Measurements from ENCODE around the gene LSM3. TPM values are rescaled to one million over a fixed set of nuclear protein-coding genes. Genes with fewer than 3 reads are reported as not detected.
"Not testable (repeated sequence)": the region's sequence is repeated elsewhere in the genome, so short reads cannot be mapped to it uniquely, and the experiment has no call there.

The LSM3 gene
- total RNA-seq, 1 experiment from 2014 or later = 10.2 TPM

GRCh38 chr3:14223595-14223994 lies 45.0 kb downstream of the LSM3 start:
- Mint-ChIP-seq H3K36me3 (ENCODE audit: insufficient read depth, unreplicated experiment) (peaks cover 10% of the 10 kb centered on the region), H3K27ac (ENCODE audit: low read depth, unreplicated experiment) (no peak overlapping the region), H3K4me1 (ENCODE audit: insufficient read depth, unreplicated experiment) (peaks cover 5% of the 10 kb centered on the region), H3K9me3 (ENCODE audit: unreplicated experiment) (peaks cover 27% of the 10 kb centered on the region), H3K27me3 (ENCODE audit: insufficient read depth, unreplicated experiment) (no peaks in the 10 kb centered on the region), H3K4me3 (ENCODE audit: unreplicated experiment) (no peak overlapping the region)
- no peak for TF ChIP-seq CTCF (IDR thresholded peaks at IDR 0.05; ENCODE audit: unreplicated experiment)
- BruUV-seq (replicated peaks) = no TSS peak
- DNase-seq (ENCODE audit: unreplicated experiment) = no peak
- intact Hi-C loops (cut with micrococcal nuclease) = no loop called here
- CTCF ChIA-PET = interaction anchor here (1.1 to 2.5 kb wide), 3 partner anchors 9 to 313 kb away, joined by 3 to 16 read pairs (median 4); no protein-coding TSS in a partner anchor
- POLR2A ChIA-PET = interaction anchor here (0.8 to 1.2 kb wide), 2 partner anchors 12 to 13 kb away, joined by 3 to 4 read pairs; no protein-coding TSS in a partner anchor

- H3K27ac Mint-ChIP-seq (ENCODE audit: low read depth, unreplicated experiment) = no peak overlapping the region
- peaks cover 10% of the 10 kb centered on the region for H3K36me3 Mint-ChIP-seq (ENCODE audit: insufficient read depth, unreplicated experiment)
- ChIA-PET POLR2A (no interaction called here), CTCF (interaction anchor here (0.8 kb wide), 1 partner anchor 24 kb away, joined by 4 read pairs; no protein-coding TSS in a partner anchor)
- peaks cover 25% of the 10 kb centered on the region for H3K9me3 Mint-ChIP-seq (ENCODE audit: unreplicated experiment)
- no peak overlapping the region for H3K4me3 Mint-ChIP-seq (ENCODE audit: unreplicated experiment)
- H3K27me3 Mint-ChIP-seq (ENCODE audit: insufficient read depth, unreplicated experiment) = no peaks in the 10 kb centered on the region
- DNase-seq (ENCODE audit: unreplicated experiment) = no peak
- no TSS peak for BruUV-seq (replicated peaks)
- TF ChIP-seq CTCF (IDR thresholded peaks at IDR 0.05; ENCODE audit: unreplicated experiment) = no peak
- intact Hi-C loops (cut with micrococcal nuclease) = no loop called here
- peaks cover 5% of the 10 kb centered on the region for H3K4me1 Mint-ChIP-seq (ENCODE audit: insufficient read depth, unreplicated experiment)
Measured at GRCh38 chr3:14224895-14225294, 46.3 kb downstream of the LSM3 start.

- H3K4me3 Mint-ChIP-seq (ENCODE audit: unreplicated experiment) = no peak overlapping the region
Measured at GRCh38 chr3:14225421-14225820, 46.8 kb downstream of the LSM3 start.

GRCh38 chr3:14226351-14226750 lies 47.7 kb downstream of the LSM3 start:
- peaks cover 14% of the 10 kb centered on the region for H3K9me3 Mint-ChIP-seq (ENCODE audit: unreplicated experiment)
- BruUV-seq (replicated peaks); intact Hi-C loops (cut with micrococcal nuclease); H3K4me1 Mint-ChIP-seq (ENCODE audit: insufficient read depth, unreplicated experiment); H3K4me3 Mint-ChIP-seq (ENCODE audit: unreplicated experiment); CTCF ChIA-PET; DNase-seq (ENCODE audit: unreplicated experiment); H3K27ac Mint-ChIP-seq (ENCODE audit: low read depth, unreplicated experiment); H3K36me3 Mint-ChIP-seq (ENCODE audit: insufficient read depth, unreplicated experiment); H3K27me3 Mint-ChIP-seq (ENCODE audit: insufficient read depth, unreplicated experiment); POLR2A ChIA-PET: not testable (repeated sequence)

More at GRCh38 chr3:14225421-14225820, 46.8 kb downstream of the LSM3 start:
- CTCF ChIA-PET = interaction anchor here (0.7 to 0.8 kb wide), 2 partner anchors 25 to 793 kb away, joined by 3 to 4 read pairs; no protein-coding TSS in a partner anchor
- peaks cover 5% of the 10 kb centered on the region for H3K36me3 Mint-ChIP-seq (ENCODE audit: insufficient read depth, unreplicated experiment)
- peaks cover 5% of the 10 kb centered on the region for H3K4me1 Mint-ChIP-seq (ENCODE audit: insufficient read depth, unreplicated experiment)
- H3K27me3 Mint-ChIP-seq (ENCODE audit: insufficient read depth, unreplicated experiment) = no peaks in the 10 kb centered on the region
- DNase-seq (ENCODE audit: unreplicated experiment) = no peak
- POLR2A ChIA-PET = no interaction called here
- peaks cover 20% of the 10 kb centered on the region for H3K9me3 Mint-ChIP-seq (ENCODE audit: unreplicated experiment)
- BruUV-seq (replicated peaks) = no TSS peak
- no peak overlapping the region for H3K27ac Mint-ChIP-seq (ENCODE audit: low read depth, unreplicated experiment)
- no peak for TF ChIP-seq CTCF (IDR thresholded peaks at IDR 0.05; ENCODE audit: unreplicated experiment)
- intact Hi-C loops (cut with micrococcal nuclease) = no loop called here

All from MCF 10A (cell line).